NCI-H1694 treated with DMSO at 0.1 percent for 48 hours (cell line): ENCODE data around the gene RNF150.

ENCODE experiments used
- DNase-seq: peaks from one replicate; lab custom pipeline; 2025; lab: John Stamatoyannopoulos, UW

Gene RNF150

DNA sequence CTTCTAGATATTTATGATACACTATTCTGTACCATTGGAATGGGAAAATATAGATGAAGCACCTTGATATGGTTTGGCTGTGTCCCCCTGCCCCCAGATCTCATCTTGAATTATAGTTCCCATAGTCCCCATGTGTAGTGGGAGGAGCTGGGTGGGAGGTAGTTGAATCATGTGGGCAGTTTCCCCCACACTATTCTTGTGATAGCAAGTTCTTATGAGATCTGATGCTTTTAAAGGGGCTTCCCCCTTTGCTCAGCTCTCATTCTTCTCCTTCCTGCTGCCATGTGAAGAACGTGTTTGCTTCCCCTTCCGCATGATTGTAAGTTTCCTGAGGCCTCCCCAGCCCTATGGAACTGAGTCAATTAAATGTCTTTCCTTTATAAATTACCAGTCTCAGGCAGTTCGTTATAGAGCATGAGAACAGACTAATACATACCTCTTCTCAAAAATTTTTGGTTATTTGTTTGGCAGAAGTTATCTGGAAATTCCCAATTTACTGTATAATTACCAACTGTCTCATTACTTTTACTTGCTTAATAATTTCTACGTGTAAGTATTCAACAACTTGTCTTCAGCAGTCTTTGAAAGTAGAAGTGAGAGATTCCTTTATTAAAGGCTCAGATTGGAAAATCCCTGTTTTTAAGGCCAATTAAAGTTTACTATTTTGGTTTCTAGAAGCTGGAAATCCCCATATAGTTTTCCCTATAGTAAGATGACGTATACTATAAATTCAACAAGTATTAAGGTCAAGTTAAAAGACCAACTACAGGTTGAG lies 152.7 kb downstream of the RNF150 start:
- DNase-seq = no peak

- no peak for DNase-seq
Measured at GRCh38 chr4:140976768-140977167, 156.5 kb downstream of the RNF150 start.

GRCh38 chr4:140971077-140971792 lies 162.0 kb downstream of the RNF150 start:
- no peak for DNase-seq

- no peak for DNase-seq
Measured at GRCh38 chr4:140969296-140969695, 164.0 kb downstream of the RNF150 start.

DNA sequence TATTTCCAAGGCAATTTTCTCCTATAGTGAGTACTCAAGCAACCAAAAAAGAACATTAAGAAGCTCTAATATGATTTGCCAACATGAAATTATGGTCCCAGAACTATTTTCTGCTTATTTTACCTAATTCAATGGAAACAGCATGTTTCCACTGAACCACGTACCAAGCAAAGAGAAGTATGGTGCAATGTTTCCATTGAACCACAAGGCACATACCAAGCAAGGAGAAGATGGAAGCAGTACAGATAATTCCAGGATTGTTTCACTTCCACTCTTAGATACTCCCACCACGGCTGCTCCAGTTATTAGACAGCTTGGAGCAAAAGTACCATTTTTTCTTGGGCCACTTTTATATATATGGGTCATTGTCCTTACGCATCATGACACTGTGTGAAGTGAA lies 164.9 kb downstream of the RNF150 start:
- no peak for DNase-seq

DNA sequence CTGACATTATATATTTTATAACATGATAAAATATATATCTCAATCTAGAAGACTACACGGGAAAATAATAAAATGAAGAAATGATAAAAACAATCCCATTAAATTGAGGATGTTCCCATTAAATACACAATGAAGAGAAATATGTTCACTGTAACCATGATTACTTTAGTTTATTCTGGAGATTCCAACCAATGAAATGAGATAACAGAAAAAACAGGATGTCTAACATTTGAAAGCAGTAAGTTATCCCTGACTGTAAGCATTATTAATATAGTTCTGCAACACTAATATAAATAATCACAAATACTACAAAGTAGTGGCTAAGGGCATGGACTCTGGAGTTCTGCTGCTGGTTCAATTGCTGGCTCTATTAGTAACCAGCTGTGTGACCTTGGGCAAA lies 169.4 kb downstream of the RNF150 start:
- DNase-seq = no peak

- no peak for DNase-seq
Measured at GRCh38 chr4:140955641-140956040, 177.6 kb downstream of the RNF150 start.

GRCh38 chr4:140952717-140953116 lies 180.6 kb downstream of the RNF150 start:
- DNase-seq = no peak

- DNase-seq = no peak
Measured at GRCh38 chr4:140947506-140947905, 185.8 kb downstream of the RNF150 start.

DNA sequence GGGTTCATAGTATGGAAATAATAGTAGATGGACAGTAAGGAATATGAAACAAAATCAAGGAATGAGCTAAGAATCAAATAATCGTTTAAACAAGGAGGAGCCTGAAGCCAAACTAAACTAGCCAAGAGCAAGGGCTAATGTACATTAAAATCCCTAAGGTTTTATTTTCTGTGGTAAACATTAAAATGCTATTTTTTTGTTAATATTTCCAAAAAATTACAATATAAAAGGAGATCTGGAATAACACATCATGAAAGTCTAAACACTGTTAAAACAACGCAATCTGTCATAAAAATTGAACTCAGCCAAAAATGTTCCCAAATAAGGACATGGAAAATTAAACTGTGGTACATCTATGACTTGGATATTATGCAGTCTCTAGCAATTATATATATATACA lies 188.2 kb downstream of the RNF150 start:
- DNase-seq = no peak

DNA sequence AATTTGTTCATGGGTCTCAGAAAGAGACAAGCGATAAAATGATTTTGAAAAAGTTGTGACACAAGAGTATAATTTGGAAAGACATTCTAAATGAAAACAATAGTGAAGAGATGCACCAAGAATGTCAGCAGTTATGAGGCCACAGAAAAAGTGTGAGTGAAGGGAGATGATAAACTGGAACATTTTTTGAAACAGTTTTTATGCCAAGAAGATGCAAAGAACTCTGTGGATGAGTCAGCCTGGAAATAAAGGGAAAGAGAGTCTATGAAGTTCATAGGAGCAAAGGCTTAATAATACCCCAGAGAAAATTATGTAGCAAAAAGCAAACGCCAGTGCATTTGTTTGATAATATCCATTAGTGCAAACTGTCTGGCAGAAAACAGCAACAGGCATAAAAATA lies 188.7 kb downstream of the RNF150 start:
- DNase-seq = no peak

DNA sequence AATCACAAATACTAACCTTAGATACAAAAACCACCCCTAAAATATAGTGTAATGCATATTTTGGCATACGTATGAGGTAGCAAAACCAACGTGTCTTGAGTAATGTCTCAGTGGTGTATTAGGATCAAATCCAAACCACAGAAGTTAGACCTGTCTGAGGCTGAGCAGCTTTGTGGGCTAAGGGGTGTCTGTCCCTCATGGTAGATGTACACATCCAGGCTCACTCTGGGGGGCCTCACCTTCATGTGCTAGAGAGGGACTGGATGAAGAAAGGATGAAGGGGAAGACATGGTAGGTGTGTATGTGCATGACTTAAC lies 189.1 kb downstream of the RNF150 start:
- no peak for DNase-seq

DNA sequence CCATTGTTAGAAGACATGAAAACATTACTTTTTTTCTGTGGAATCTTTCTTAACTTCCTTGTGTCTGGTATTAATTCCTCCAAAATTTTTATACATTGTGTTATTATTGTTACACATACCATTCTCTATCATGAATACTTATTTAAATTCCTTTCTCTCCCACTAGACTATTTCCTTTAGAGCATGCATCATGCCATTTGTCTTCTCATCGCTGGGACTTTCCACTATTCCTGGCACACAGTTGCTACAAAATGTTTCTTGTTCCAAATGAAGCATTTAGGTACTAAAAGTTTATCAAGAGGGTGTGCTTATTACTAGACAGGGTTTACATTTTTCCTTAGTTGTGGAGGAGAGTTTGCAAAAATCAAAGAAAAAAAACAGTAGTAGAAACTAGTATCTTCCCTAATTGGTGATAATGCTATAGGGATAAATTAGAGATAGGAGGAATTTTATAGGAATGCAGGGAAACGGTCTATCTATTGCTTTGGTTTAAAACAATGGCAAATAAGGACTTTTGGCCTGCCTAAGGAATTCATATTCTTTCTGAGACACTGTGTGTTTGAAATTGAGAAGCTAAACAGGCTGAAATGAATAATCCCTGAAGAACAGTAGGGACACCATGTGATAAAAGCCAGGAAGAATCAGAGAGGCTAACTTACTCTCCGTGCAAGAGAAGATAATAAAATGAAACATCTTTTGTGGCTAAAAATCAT lies 189.6 kb downstream of the RNF150 start:
- DNase-seq = no peak

DNA sequence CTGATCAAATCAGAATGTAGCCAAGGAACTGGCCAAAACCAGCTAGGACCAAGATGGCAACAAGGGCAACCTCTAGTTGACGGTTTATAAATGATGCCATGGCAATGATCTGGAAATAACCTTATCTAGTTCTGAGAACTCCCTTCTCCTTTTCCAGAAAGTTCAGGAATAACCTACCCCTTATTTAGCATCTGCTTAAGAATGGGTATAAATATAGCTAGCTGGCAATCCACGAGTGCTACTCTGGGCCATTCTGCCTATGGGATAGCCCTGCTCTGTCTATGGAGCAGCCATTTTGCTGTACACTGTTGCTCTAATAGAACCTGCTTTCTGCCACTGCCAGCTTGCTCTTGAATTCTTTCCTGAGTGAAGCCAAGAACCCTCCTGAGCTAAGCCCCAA lies 192.7 kb downstream of the RNF150 start:
- DNase-seq = no peak

DNA sequence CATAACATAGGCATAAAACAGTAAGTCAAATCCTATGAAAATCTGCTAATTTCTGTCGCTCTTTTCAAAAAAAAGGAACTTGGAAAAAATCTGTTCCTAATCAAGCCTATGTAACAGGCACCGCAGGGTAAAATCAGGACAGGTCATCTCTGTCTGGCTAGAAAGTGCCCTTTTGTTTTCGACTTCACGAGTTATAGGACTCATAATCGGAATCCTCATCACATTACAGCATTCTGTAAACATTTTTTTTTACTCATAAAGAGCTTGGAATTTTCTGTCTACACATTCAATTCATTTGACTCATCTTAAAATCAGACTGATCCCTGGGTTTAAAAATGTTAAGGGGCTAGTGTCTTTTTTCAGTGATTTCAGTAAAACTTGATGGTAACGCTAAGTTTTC lies 195.4 kb downstream of the RNF150 start:
- DNase-seq = no peak

- peak; percentile 95 for DNase-seq
Measured at GRCh38 chr4:140935254-140935653, 198.0 kb downstream of the RNF150 start.

- no peak for DNase-seq
Measured at GRCh38 chr4:140932501-140933045, 200.7 kb downstream of the RNF150 start.

DNA sequence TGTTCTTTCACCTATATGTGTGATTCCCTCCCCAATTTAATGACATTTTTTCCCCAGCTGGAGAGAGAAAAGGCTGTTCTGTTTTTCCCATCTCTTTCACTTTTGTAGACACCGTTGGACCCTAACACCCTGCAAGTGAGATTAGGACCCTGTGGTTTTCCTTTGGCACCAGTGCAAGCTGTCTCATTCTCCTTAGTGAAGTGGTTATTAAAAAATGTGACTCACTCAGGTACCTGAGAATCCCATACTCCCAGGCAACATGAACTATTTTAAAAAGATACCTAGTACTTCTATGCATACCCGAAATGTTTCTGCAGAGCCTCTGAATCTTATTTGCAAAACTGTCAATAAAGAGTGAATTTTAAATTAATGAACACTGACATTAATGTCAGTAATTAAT lies 201.4 kb downstream of the RNF150 start:
- no peak for DNase-seq

DNA sequence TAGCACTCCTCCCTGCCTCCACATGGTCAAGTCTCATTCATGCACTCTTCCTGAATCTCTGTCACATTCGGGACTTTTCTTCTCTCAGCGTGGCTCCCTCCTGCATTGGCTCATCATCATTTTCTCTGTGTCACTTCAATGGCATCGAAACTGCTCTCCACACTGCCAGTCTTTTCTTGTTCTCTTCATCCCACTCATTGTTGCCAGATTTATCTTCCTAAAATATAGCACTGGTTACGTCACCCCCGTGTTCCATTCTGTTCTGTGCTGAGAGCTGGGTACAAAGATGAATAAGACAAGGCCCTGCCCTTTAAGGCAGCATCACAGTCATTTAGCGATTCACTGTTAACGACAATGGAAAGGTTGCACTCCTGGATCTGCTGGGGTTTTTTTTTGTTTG lies 202.7 kb downstream of the RNF150 start:
- DNase-seq = no peak

DNA sequence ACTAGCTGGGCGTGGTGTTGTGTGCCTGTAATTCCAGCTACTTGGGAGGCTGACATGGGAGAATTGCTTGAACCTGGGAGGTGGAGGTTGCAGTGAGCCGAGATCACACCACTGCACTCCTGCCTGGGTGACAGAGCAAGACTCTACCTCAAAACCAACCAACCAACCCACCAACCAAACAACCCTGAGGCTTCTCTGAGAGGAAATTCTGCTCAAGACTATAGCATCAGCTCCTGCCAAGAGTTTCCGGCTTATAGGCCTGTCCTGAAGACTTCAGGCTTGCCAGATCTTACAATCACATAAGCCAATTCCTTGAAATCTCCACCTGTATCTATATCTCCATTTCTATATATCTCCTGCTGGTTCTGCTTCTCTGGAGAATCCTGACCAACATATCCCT lies 203.3 kb downstream of the RNF150 start:
- DNase-seq = no peak

GRCh38 chr4:140928880-140929279 lies 204.4 kb downstream of the RNF150 start:
- no peak for DNase-seq

DNA sequence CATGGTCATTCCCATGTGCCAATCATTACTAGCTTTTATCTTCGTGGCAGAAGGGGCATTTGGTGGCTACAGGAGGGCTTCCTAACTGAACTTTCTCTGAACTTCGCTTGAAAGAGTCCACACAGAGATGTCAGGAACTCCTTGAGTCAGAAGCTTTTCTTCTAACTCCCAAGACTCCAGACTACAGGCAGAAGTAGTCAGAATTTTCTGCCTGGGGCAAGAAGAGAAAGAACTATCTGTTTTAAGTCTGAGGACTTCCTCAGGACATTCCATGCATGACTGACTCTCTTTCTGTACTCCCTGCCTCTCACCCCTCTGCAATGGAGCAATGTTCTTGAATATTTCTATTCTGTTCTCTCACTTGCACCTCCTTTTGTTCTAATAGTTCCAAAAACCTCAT lies 206.6 kb downstream of the RNF150 start:
- no peak for DNase-seq

DNA sequence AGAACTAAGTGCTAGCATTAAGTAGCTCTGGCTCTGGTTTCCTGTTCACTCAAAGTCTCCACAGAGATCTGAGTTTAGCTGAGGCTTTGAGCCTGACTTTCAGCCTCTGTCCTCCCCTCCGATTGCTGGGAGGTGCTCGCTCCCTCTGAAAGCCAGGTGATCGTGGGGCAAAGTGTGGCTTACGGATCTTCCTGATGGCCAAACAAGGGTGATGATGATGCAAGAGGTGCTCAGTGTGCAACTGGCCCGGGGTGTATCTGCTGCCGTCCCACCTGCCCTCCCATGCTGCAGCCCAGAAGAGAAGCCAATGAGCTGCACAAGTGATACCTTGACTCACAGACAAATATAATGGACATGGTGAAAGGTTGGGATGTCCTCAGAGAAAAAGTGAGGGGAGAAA lies 207.9 kb downstream of the RNF150 start:
- DNase-seq = no peak
